ENCODE data around the gene KIN. TPM values are rescaled to one million over a fixed set of nuclear protein-coding genes. Genes with fewer than 3 reads are reported as not detected.

The KIN gene
- total and polyA plus RNA-seq, 2 of the 4 experiments (the other 2 are of a cell fraction) = 3.0 to 6.4 TPM

GRCh38 chr10:7833210-7833609 is 45.4 kb upstream of the KIN start:
- intact Hi-C loops (cut with micrococcal nuclease) (no loop called here), dilution Hi-C loops (cut with HindIII; ENCODE audit: low sequenced_read_pairs, unreplicated experiment) (no loop called here), in situ Hi-C loops (cut with MboI; ENCODE audit: low sequenced_read_pairs) (no loop called here)
- no peak overlapping the region for H2BK5ac ChIP-seq (ENCODE audit: low read depth, low read length, poor library complexity, severe bottlenecking)
- no peak overlapping the region for H3K14ac ChIP-seq (replicated peaks; ENCODE audit: low read depth, low read length)
- H4K91ac ChIP-seq (ENCODE audit: insufficient read depth, low read depth, low read length) = no peak overlapping the region
- no peak overlapping the region for H3K4me3 ChIP-seq (ENCODE audit: insufficient read depth, low read depth, low read length)
- TF ChIP-seq CHD1 (IDR thresholded peaks at IDR 0.05; ENCODE audit: low read depth, low read length) = no peak
- no peak for TF ChIP-seq FOS (IDR thresholded peaks at IDR 0.05; ENCODE audit: low read depth, low read length)
- no peak for TF ChIP-seq CEBPB (IDR thresholded peaks at IDR 0.05; ENCODE audit: low read depth, low read length)
- no peak for TF ChIP-seq RCOR1 (IDR thresholded peaks at IDR 0.05; ENCODE audit: insufficient replicate concordance, low read length)
- no peak for TF ChIP-seq NFE2L2 (IDR thresholded peaks at IDR 0.05; ENCODE audit: low read depth, low read length)
- no peaks in the 10 kb centered on the region for H3K9me3 ChIP-seq (ENCODE audit: control insufficient read depth, insufficient read depth, low read length)
- peaks cover 3% of the 10 kb centered on the region; the same call in 1 of the 2 replicates for H3K36me3 ChIP-seq (ENCODE audit: control insufficient read depth, insufficient read depth, low read length)
- H2AFZ ChIP-seq (replicated peaks; ENCODE audit: low read length, poor library complexity) = no peak overlapping the region
- H3K23ac ChIP-seq (ENCODE audit: low read depth, low read length) = no peak overlapping the region
- no peak overlapping the region for H3K18ac ChIP-seq (ENCODE audit: low read depth, low read length)
- 0 out of 2 replicates have a peak, but pooled peaks cover 2% of the 10 kb centered on the region for H3K4me1 ChIP-seq (ENCODE audit: control insufficient read depth, insufficient read depth, low read length)
- no peak overlapping the region for H2BK120ac ChIP-seq (ENCODE audit: low read depth, low read length)
- no peaks in the 10 kb centered on the region for H3K27me3 ChIP-seq (ENCODE audit: control insufficient read depth, insufficient read depth, low read length)
- ATAC-seq (ENCODE audit: low read depth) = no peak
- H3K56ac ChIP-seq (ENCODE audit: extremely low read depth, insufficient read depth, low read length) = no peak overlapping the region
- H2BK15ac ChIP-seq (ENCODE audit: low read depth, low read length) = no peak overlapping the region
- no peak overlapping the region for H4K5ac ChIP-seq (ENCODE audit: low read depth, low read length)
- H4K20me1 ChIP-seq (ENCODE audit: insufficient read depth, low read length) = no peaks in the 10 kb centered on the region; the same call in 1 of the 2 replicates
- no peak for DNase-seq
- no peak overlapping the region for H2BK20ac ChIP-seq (ENCODE audit: low read depth, low read length)
- ChIA-PET CTCF (interaction anchor here (0.6 kb wide), 1 partner anchor 34 kb away, joined by 3 read pairs; no protein-coding TSS in a partner anchor), POLR2A (ENCODE audit: unreplicated experiment) (no interaction called here)
- H2AK5ac ChIP-seq (ENCODE audit: low read depth, low read length) = no peak overlapping the region
- no peak overlapping the region for H3K9ac ChIP-seq (ENCODE audit: low read depth, low read length)
- BruUV-seq (replicated peaks) = no TSS peak
- no peak overlapping the region for H3K27ac ChIP-seq (ENCODE audit: insufficient read depth, low read length)
- no peak overlapping the region for H3K4me2 ChIP-seq (ENCODE audit: low read depth, low read length)
- H3K9me1 ChIP-seq (ENCODE audit: insufficient read depth, low read length) = peaks cover 10% of the 10 kb centered on the region
- no peak overlapping the region for H3K4ac ChIP-seq (ENCODE audit: low read depth, low read length)
- H2AK9ac ChIP-seq (replicated peaks; ENCODE audit: low read depth, low read length, poor library complexity) = no peak overlapping the region
- H4K8ac ChIP-seq (ENCODE audit: low read depth in 2 of 2, low read length in 2 of 2) = no peak overlapping the region
- H3K79me1 ChIP-seq (ENCODE audit: low read depth in 1 of 2, low read length in 2 of 2) = peaks cover 38 to 46% of the 10 kb centered on the region in 2 experiments

All from IMR-90 (cell line).